GM18511 (cell line): Measurements from ENCODE around the gene TMEM131L.
"Not testable (repeated sequence)": the region's sequence is repeated elsewhere in the genome, so short reads cannot be mapped to it uniquely, and the experiment has no call there.

Experiments
- ATAC-seq: cut with Tn5 transposase; IDR thresholded peaks from one replicate; pipeline ENCODE4 v1.9.1; 2021; ENCODE audit warnings: mild to moderate bottlenecking, moderate library complexity; ENCODE audit not compliant: unreplicated experiment

Gene TMEM131L

GRCh38 chr4:153447175-153447905 is 18.8 kb upstream of the TMEM131L start:
- ATAC-seq: no peak

- ATAC-seq: no peak
Measured at GRCh38 chr4:153448003-153448731, 18.0 kb upstream of the TMEM131L start.

GRCh38 chr4:153449338-153449737 is 16.8 kb upstream of the TMEM131L start:
- no peak for ATAC-seq

- no peak for ATAC-seq
Measured at GRCh38 chr4:153450544-153450917, 15.6 kb upstream of the TMEM131L start.

GRCh38 chr4:153451145-153451544 is 15.0 kb upstream of the TMEM131L start:
- not testable (repeated sequence) for ATAC-seq

- no peak for ATAC-seq
Measured at GRCh38 chr4:153451911-153452657, 14.1 kb upstream of the TMEM131L start.

GRCh38 chr4:153452658-153453378 is 13.3 kb upstream of the TMEM131L start:
- no peak for ATAC-seq

GRCh38 chr4:153453402-153453801 is 12.8 kb upstream of the TMEM131L start:
- ATAC-seq: no peak

- ATAC-seq: no peak
Measured at GRCh38 chr4:153458969-153459368, 7.2 kb upstream of the TMEM131L start.

- ATAC-seq: not testable (repeated sequence)
Measured at GRCh38 chr4:153461549-153461948, 4.6 kb upstream of the TMEM131L start.

GRCh38 chr4:153464068-153464467 is 2.1 kb upstream of the TMEM131L start:
- ATAC-seq: no peak

GRCh38 chr4:153465140-153465539 is 1.0 kb upstream of the TMEM131L start:
- no peak for ATAC-seq

GRCh38 chr4:153465615-153466080 is 512 bp upstream of the TMEM131L start:
- ATAC-seq: peak; percentile 10

GRCh38 chr4:153466949-153467896 is 1.1 kb downstream of the TMEM131L start:
- ATAC-seq: peak; percentile 61

GRCh38 chr4:153467897-153468262 is 1.7 kb downstream of the TMEM131L start:
- ATAC-seq: no peak

- peak; percentile 24 for ATAC-seq
Measured at GRCh38 chr4:153468587-153468986, 2.4 kb downstream of the TMEM131L start.

- ATAC-seq: no peak
Measured at GRCh38 chr4:153469031-153469430, 2.9 kb downstream of the TMEM131L start.

GRCh38 chr4:153471071-153471697 is 5.0 kb downstream of the TMEM131L start:
- ATAC-seq: not testable (repeated sequence)

- ATAC-seq: peak; percentile 34
Measured at GRCh38 chr4:153471698-153472093, 5.5 kb downstream of the TMEM131L start.
